Keratinocyte (primary cell): ENCODE results near the gene TPI1.

Experiments used
- EZH2 ChIP-seq: IDR thresholded peaks from one replicate; pipeline ENCODE4 v1.6.1; 2012; ENCODE audit warnings: inconsistent platforms, mild to moderate bottlenecking, low read length, moderate library complexity
- TF ChIP-seq, protein P1 (sequence below), 3 experiments: IDR thresholded peaks in 1 of 3; conservative IDR thresholded peaks in 1 of 3; optimal IDR thresholded peaks in 1 of 3; 2 replicates in 2 of 3; 3 replicates in 1 of 3; pipeline versions ENCODE3 to v1.5.1; 2011; ENCODE audit warnings: low read length in 3 of 3, mild to moderate bottlenecking in 3 of 3, moderate library complexity in 2 of 3, control low read depth in 1 of 3, inconsistent platforms in 1 of 3; ENCODE audit not compliant: insufficient read depth in 2 of 3; ENCODE audit errors: extremely low read depth in 1 of 3

DNA sequence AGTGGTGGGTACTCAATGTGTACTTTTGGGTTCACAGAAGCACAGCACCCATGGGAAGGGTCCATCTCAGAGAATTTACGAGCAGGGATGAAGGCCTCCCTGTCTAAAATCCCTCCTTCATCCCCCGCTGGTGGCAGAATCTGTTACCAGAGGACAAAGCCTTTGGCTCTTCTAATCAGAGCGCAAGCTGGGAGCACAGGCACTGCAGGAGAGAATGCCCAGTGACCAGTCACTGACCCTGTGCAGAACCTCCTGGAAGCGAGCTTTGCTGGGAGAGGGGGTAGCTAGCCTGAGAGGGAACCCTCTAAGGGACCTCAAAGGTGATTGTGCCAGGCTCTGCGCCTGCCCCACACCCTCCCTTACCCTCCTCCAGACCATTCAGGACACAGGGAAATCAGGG, 47.2 kb upstream of the TPI1 start:
- TF ChIP-seq, protein P1, sequence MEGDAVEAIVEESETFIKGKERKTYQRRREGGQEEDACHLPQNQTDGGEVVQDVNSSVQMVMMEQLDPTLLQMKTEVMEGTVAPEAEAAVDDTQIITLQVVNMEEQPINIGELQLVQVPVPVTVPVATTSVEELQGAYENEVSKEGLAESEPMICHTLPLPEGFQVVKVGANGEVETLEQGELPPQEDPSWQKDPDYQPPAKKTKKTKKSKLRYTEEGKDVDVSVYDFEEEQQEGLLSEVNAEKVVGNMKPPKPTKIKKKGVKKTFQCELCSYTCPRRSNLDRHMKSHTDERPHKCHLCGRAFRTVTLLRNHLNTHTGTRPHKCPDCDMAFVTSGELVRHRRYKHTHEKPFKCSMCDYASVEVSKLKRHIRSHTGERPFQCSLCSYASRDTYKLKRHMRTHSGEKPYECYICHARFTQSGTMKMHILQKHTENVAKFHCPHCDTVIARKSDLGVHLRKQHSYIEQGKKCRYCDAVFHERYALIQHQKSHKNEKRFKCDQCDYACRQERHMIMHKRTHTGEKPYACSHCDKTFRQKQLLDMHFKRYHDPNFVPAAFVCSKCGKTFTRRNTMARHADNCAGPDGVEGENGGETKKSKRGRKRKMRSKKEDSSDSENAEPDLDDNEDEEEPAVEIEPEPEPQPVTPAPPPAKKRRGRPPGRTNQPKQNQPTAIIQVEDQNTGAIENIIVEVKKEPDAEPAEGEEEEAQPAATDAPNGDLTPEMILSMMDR (optimal IDR thresholded peaks at IDR 0.05 in 1 of 3, IDR thresholded peaks at IDR 0.05 in 1 of 3, conservative IDR thresholded peaks at IDR 0.05 in 1 of 3; ENCODE audit: extremely low read depth in 1 of 3, insufficient read depth in 2 of 3, low read length in 3 of 3), result no peak
- no peak for TF ChIP-seq EZH2
